NCI-H1436 treated with DMSO at 0.1 percent for 48 hours (cell line): ENCODE measurements around the gene ACOX1.

Experiments used
- DNase-seq: peaks from one replicate; lab custom pipeline; 2025; lab: John Stamatoyannopoulos, UW

The ACOX1 gene

GRCh38 chr17:75891605-75892555, 87.1 kb downstream of the ACOX1 start:
- no peak for DNase-seq
